Lung (tissue), 12 donors: Measurements from ENCODE around the gene KCNMA1. TPM values are rescaled to one million over a fixed set of nuclear protein-coding genes. Genes with fewer than 3 reads are reported as not detected.

Experiments used
- ATAC-seq: fragments of 200-7000 bp; cut with Tn5 transposase; one replicate; pipeline ENCODE4 v1.9.1; 2020; ENCODE audit warnings: moderate number of reproducible peaks; ENCODE audit not compliant: insufficient read depth, low FRiP score
- DNase-seq, 3 donors: peaks; one replicate each; pipeline ENCODE4 v3.0.0-alpha.2; 2013 to 2017
- H3K27ac ChIP-seq, 2 donors: one replicate each; pipeline ENCODE4 v1.5.1; 2013; ENCODE audit warnings: mild to moderate bottlenecking in 2 of 2, moderate library complexity in 2 of 2, control low read depth in 1 of 2, inconsistent platforms in 1 of 2, low read depth in 1 of 2, low read length in 1 of 2
- H3K27me3 ChIP-seq, 3 donors: one replicate each; pipeline ENCODE4 v1.5.1; 2013; ENCODE audit warnings: low read length in 2 of 3; ENCODE audit not compliant: control insufficient read depth in 3 of 3, insufficient read depth in 3 of 3
- H3K36me3 ChIP-seq, 4 donors: one replicate each; pipeline ENCODE4 v1.5.1; 2013; ENCODE audit warnings: low read length in 4 of 4, mild to moderate bottlenecking in 1 of 4, moderate library complexity in 1 of 4; ENCODE audit not compliant: control insufficient read depth in 4 of 4, insufficient read depth in 4 of 4
- H3K4me1 ChIP-seq, 5 donors: one replicate each; pipeline ENCODE4 v1.5.1; 2013; ENCODE audit warnings: low read length in 5 of 5, mild to moderate bottlenecking in 2 of 5, moderate library complexity in 1 of 5; ENCODE audit not compliant: control insufficient read depth in 5 of 5, insufficient read depth in 5 of 5
- H3K4me3 ChIP-seq: one replicate; pipeline ENCODE4 v1.5.1; 2013; ENCODE audit warnings: mild to moderate bottlenecking, control low read depth, moderate library complexity
- H3K9ac ChIP-seq, 2 donors: one replicate each; pipeline ENCODE4 v1.5.1; 2013; ENCODE audit warnings: low read length in 2 of 2, control low read depth in 1 of 2; ENCODE audit not compliant: insufficient read depth in 1 of 2
- H3K9me3 ChIP-seq, 4 donors: one replicate each; pipeline ENCODE4 v1.5.1; 2013; ENCODE audit warnings: low read length in 3 of 4, mild to moderate bottlenecking in 1 of 4, moderate library complexity in 1 of 4; ENCODE audit not compliant: control insufficient read depth in 4 of 4, insufficient read depth in 3 of 4
- CTCF ChIP-seq: IDR thresholded peaks from 2 replicates; pipeline ENCODE4 v1.5.1; 2012; ENCODE audit warnings: mild to moderate bottlenecking; ENCODE audit errors: control extremely low read depth, extremely low read depth
- WGBS, 2 donors: extraction: QIAGEN DNeasy Blood & Tissue Kit; methylation state at CpG; one replicate each; pipeline ENCODE4 v1.1.7; 2013; 5-methylcytosine and 5-hydroxymethylcytosine counted together
- polyA plus RNA-seq, 2 donors: library from polyadenylated mRNA; stranded (reverse); fragments of 200-250 nt; gene quantifications; one replicate each; pipeline ENCODE4 v1.2.1, GENCODE V29; 2013
- total RNA-seq, 2 donors: library from RNA; depleted of rRNA in 1 of 2; stranded (reverse); fragments of >200 nt in 1 of 2; gene quantifications; one replicate each; pipeline ENCODE4 v1.2.1, GENCODE V29; 2014 to 2021
- donor health status: control.
- donor health status: control.
- donor health status: Bipolar disorder and iron deficiency.
- donor health status: healthy.
- donor health status: DM: yes; HTN: yes; CAD: no.

KCNMA1 gene
- total and polyA plus RNA-seq, 4 donors, result 3.8 to 13.0 (median 5.5) TPM

- Histone ChIP-seq H3K27me3 (no peaks in the 10 kb centered on the region), H3K9ac (no peak overlapping the region), H3K27ac (no peak overlapping the region), H3K4me3 (no peak overlapping the region), H3K4me1 (no peaks in the 10 kb centered on the region), H3K9me3 (no peaks in the 10 kb centered on the region), H3K36me3 (no peaks in the 10 kb centered on the region)
- TF ChIP-seq CTCF, result no peak
- WGBS, 2 donors, result 88 to 89% methylated on average over 3 of the region's 3 CpGs
- ATAC-seq, result no peak
- DNase-seq, result no peak
Measured at GRCh38 chr10:77496941-77497420, 140.6 kb downstream of the KCNMA1 start.

- Histone ChIP-seq H3K36me3 (no peaks in the 10 kb centered on the region), H3K4me1 (no peaks in the 10 kb centered on the region), H3K27me3 (no peaks in the 10 kb centered on the region), H3K9me3 (no peaks in the 10 kb centered on the region), H3K9ac (no peak overlapping the region), H3K27ac (no peak overlapping the region), H3K4me3 (no peak overlapping the region)
- no peak for TF ChIP-seq CTCF
- 91% methylated on average over 12 of the region's 12 CpGs for WGBS, 2 donors
- ATAC-seq, result no peak
- DNase-seq, result no peak
Measured at GRCh38 chr10:77494756-77495541, 142.7 kb downstream of the KCNMA1 start.

GRCh38 chr10:77494327-77494726 is 143.3 kb downstream of the KCNMA1 start:
- Histone ChIP-seq H3K36me3 (no peaks in the 10 kb centered on the region), H3K27me3 (no peaks in the 10 kb centered on the region), H3K27ac (no peak overlapping the region), H3K9ac (no peak overlapping the region), H3K9me3 (no peaks in the 10 kb centered on the region), H3K4me3 (no peak overlapping the region), H3K4me1 (no peaks in the 10 kb centered on the region)
- WGBS, 2 donors, result 76 to 87% methylated on average over 6 of the region's 6 CpGs
- TF ChIP-seq CTCF, result no peak
- DNase-seq (peak in 2 of 3 donors; percentile 30 to 37), ATAC-seq (no peak)

GRCh38 chr10:77493851-77494261 is 143.8 kb downstream of the KCNMA1 start:
- WGBS, 2 donors, result 84 to 92% methylated on average over 8 of the region's 8 CpGs
- no peaks in the 10 kb centered on the region for H3K9me3 ChIP-seq
- no peak overlapping the region for H3K9ac ChIP-seq
- H3K36me3 ChIP-seq, result no peaks in the 10 kb centered on the region
- H3K4me1 ChIP-seq, result no peaks in the 10 kb centered on the region
- no peak for DNase-seq
- H3K27me3 ChIP-seq, result no peaks in the 10 kb centered on the region
- no peak for ATAC-seq
- H3K27ac ChIP-seq, result no peak overlapping the region
- no peak overlapping the region for H3K4me3 ChIP-seq
- no peak for TF ChIP-seq CTCF
